Adrenal gland (tissue), 12 donors: ENCODE results near the gene CDC5L. TPM values are rescaled to one million over a fixed set of nuclear protein-coding genes. Genes with fewer than 3 reads are reported as not detected.

Experiments
- DNase-seq, 7 donors: peaks; one replicate each; pipeline ENCODE4 v3.0.0-alpha.2; 2019 to 2020
- H3K27ac ChIP-seq, 5 donors: fragments of 200-600 bp; sonication (generic) in 4 of 5; 1 replicate in 3 of 5; 2 replicates in 2 of 5; pipeline versions ENCODE4 v1.5.1 to v1.8.0; 2016 to 2020; ENCODE audit warnings: mild to moderate bottlenecking in 1 of 5
- H3K27me3 ChIP-seq: fragments of 200-600 bp; 2 replicates; pipeline ENCODE4 v1.8.0; 2021
- H3K36me3 ChIP-seq, 2 donors: fragments of 200-600 bp; replicated peaks in 1 of 2; 1 replicate in 1 of 2; 2 replicates in 1 of 2; pipeline versions ENCODE4 v1.5.1 to v1.8.0; 2018 to 2022
- H3K4me1 ChIP-seq, 2 donors: fragments of 200-600 bp; replicated peaks in 1 of 2; 1 replicate in 1 of 2; 2 replicates in 1 of 2; pipeline versions ENCODE4 v1.5.1 to v1.8.0; 2018 to 2021
- H3K4me3 ChIP-seq, 4 donors: fragments of 200-600 bp; sonication (generic) in 3 of 4; one replicate each; pipeline ENCODE4 v1.5.1; 2016 to 2018
- H3K9me3 ChIP-seq, 3 donors: fragments of 200-600 bp; sonication (generic) in 1 of 3; replicated peaks in 1 of 3; 1 replicate in 2 of 3; 2 replicates in 1 of 3; pipeline versions ENCODE4 v1.5.1 to v1.8.0; 2016 to 2021
- CTCF ChIP-seq, 6 experiments: fragments of 450-650 bp in 4 of 6; fragments of 200-600 bp in 2 of 6; sonication (generic) in 1 of 6; IDR thresholded peaks; 1 replicate in 5 of 6; 2 replicates in 1 of 6; pipeline versions ENCODE4 v1.5.1 to v1.8.0; 2016 to 2021; ENCODE audit warnings: antibody characterized with exemption in 6 of 6, mild to moderate bottlenecking in 2 of 6, moderate library complexity in 1 of 6
- POLR2A ChIP-seq, 2 donors: fragments of 450-650 bp; IDR thresholded peaks; one replicate each; pipeline ENCODE4 v1.6.1; 2017; ENCODE audit warnings: antibody characterized with exemption in 2 of 2, mild to moderate bottlenecking in 2 of 2, moderate library complexity in 1 of 2
- WGBS, 4 donors: extraction: QIAGEN DNeasy Blood & Tissue Kit in 2 of 4; methylation state at CpG; one replicate each; pipeline versions ENCODE4 v1.1.5 to v1.1.7; 2013 to 2017; 5-methylcytosine and 5-hydroxymethylcytosine counted together
- intact Hi-C, 2 donors: fragments of 100-400 bp; cut with DNase I; formaldehyde crosslinking; loops; one replicate each; pipeline versions ENCODE4 v1.14.1 to v1.15.0; 2022 to 2023
- polyA plus RNA-seq, 3 donors: library from polyadenylated mRNA; stranded (reverse); fragments of 200-250 nt in 2 of 3; fragments of 350-450 nt in 1 of 3; fragmentation: Illumina TruSeq in 1 of 3; extraction: RNeasy Lipid Tissue Mini Kit (QIAGEN cat#74804) in 1 of 3; gene quantifications; one replicate each; pipeline ENCODE4 v1.2.3, GENCODE V29; 2013 to 2014
- total RNA-seq, 9 donors: library from RNA; depleted of rRNA in 4 of 9; stranded (reverse); fragments of >200 nt in 4 of 9; fragments of 120-200 nt in 1 of 9; fragmentation: NEBNext Ultra II Directional in 1 of 9; extraction: Animal tissue kit (Norgen Biotek cat#: 25700) in 1 of 9; gene quantifications; one replicate each; pipeline versions ENCODE4 v1.1.0 to v1.2.4, GENCODE V29; 2013 to 2023
- donor health status: healthy with polysubstance abuse.
- donor health status: Bipolar disorder and iron deficiency.
- donor health status: DM: yes; HTN: yes; CAD: no.
- donor health status: DM: no; HTN: no; CAD: no.
- donor health status: DM: no; HTN: no; CAD: no.
- donor health status: DM: yes; HTN: yes; CAD: no.

The CDC5L gene
- total and polyA plus RNA-seq, 12 donors: 5.6 to 39.3 (median 20.8) TPM

- no peaks in the 10 kb centered on the region for H3K9me3 ChIP-seq
- H3K4me1 ChIP-seq: peaks cover 2 to 7% of the 10 kb centered on the region in 2 donors
- WGBS, 4 donors: 76 to 96% (median 90%) methylated on average over 2 of the region's 2 CpGs
- H3K27me3 ChIP-seq: no peaks in the 10 kb centered on the region
- H3K4me3 ChIP-seq: no peak overlapping the region
- H3K27ac ChIP-seq: no peak overlapping the region
- intact Hi-C loops: no loop called here
- TF ChIP-seq POLR2A (IDR thresholded peaks at IDR 0.05) (no peak), CTCF (IDR thresholded peaks at IDR 0.05) (no peak)
- DNase-seq: no peak
- H3K36me3 ChIP-seq: peaks cover 0 to 29% of the 10 kb centered on the region in 2 donors
Observed at GRCh38 chr6:44430326-44430725, 42.8 kb downstream of the CDC5L start.

DNA sequence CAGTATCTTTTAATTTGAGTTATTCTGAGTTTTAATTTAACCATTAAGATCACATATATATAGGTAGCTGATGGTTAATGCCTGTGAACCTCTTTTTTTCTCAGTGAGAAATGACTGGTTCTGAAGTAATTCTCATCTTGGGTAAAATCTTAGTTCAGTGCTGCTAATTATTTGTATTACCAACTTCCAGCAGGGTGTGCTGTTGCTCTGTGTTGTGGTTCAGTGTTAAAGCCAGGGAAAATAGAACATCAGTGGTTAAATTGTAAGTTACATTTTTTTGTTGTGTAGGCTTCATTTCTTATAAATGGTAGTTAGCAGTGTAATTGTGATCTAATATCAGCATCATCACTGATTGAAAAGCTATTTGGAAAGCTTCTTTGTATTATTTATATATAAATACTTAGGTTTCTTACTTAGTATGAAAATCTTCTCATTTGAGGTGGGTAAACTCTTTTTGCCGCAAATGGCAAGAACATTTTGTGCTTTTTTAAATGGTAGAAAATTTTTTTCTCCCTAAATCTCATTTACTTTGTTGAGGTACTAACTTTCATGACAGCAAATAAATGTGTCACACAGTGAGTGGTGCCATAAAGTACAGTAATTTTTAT is 43.7 kb downstream of the CDC5L start:
- intact Hi-C loops: no loop called here
- TF ChIP-seq POLR2A (IDR thresholded peaks at IDR 0.05) (no peak), CTCF (IDR thresholded peaks at IDR 0.05) (peak; percentile 60 to 77 (median 72))
- Histone ChIP-seq H3K36me3 (peaks cover 0 to 20% of the 10 kb centered on the region in 2 donors), H3K4me1 (peaks cover 7 to 11% of the 10 kb centered on the region in 2 donors), H3K4me3 (no peak overlapping the region), H3K27ac (no peak overlapping the region), H3K9me3 (no peaks in the 10 kb centered on the region), H3K27me3 (no peaks in the 10 kb centered on the region)
- peak in 6 of 7 donors; percentile 40 to 70 (median 56) for DNase-seq
- 92 to 97% (median 94%) methylated on average over 1 of the region's 1 CpG for WGBS, 4 donors

DNA sequence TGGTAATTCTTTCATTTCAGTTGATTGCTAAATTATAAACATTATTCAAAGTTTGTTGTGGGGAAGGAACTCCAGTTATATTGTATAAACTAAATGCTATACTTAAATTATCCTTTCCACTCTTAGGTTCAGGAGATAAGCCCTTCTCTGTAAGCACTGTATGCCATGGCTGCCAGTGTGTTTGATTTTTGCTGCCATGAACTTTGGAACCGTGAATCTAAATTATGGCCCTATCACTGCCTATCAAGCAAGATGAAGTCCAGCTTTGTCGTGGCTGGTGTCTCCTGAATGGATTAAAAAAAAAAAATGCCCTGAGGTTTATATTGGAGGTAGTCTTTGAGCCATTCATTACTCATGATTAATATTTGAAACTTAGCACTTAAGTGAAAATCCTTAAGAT is 44.7 kb downstream of the CDC5L start:
- Histone ChIP-seq H3K4me1 (peaks cover 7 to 11% of the 10 kb centered on the region in 2 donors), H3K4me3 (no peak overlapping the region), H3K27me3 (no peaks in the 10 kb centered on the region), H3K27ac (no peak overlapping the region), H3K36me3 (peaks cover 0 to 10% of the 10 kb centered on the region in 2 donors), H3K9me3 (no peaks in the 10 kb centered on the region)
- no peak for DNase-seq
- TF ChIP-seq CTCF (IDR thresholded peaks at IDR 0.05): no peak
- TF ChIP-seq POLR2A (IDR thresholded peaks at IDR 0.05): no peak
- intact Hi-C loops: no loop called here
- 52 to 71% (median 55%) methylated on average over 2 of the region's 2 CpGs for WGBS, 4 donors

- Histone ChIP-seq H3K27ac (no peak overlapping the region), H3K27me3 (no peaks in the 10 kb centered on the region), H3K4me3 (no peak overlapping the region), H3K4me1 (peaks cover 7 to 11% of the 10 kb centered on the region in 2 donors), H3K36me3 (peaks cover 0 to 7% of the 10 kb centered on the region in 2 donors), H3K9me3 (no peaks in the 10 kb centered on the region)
- 88 to 99% (median 95%) methylated on average over 1 of the region's 1 CpG for WGBS, 4 donors
- no peak for DNase-seq
- TF ChIP-seq CTCF (IDR thresholded peaks at IDR 0.05) (no peak), POLR2A (IDR thresholded peaks at IDR 0.05) (no peak)
- intact Hi-C loops: no loop called here
Observed at GRCh38 chr6:44432726-44433125, 45.2 kb downstream of the CDC5L start.
